Fibroblast of skin of right biceps (primary cell): ENCODE results near the gene GSG1.

Source experiments
- DNase-seq: peaks from one replicate; pipeline ENCODE4 v3.0.0-alpha.2; 2013

The GSG1 gene

GRCh38 chr12:13103391-13104033, at the start of gene GSG1:
GSG1 (minus strand) TSS chr12:13103667; CDS start chr12:13103512, 155 bp downstream.
- peak; percentile 26 for DNase-seq

GRCh38 chr12:13153180-13153579, 49.7 kb upstream of the GSG1 start:
- DNase-seq = no peak

- DNase-seq = no peak
Measured at GRCh38 chr12:13152756-13153155, 49.3 kb upstream of the GSG1 start.

GRCh38 chr12:13152281-13152680, 48.8 kb upstream of the GSG1 start:
- DNase-seq = no peak

GRCh38 chr12:13149411-13149810, 45.9 kb upstream of the GSG1 start:
- no peak for DNase-seq

- DNase-seq = no peak
Measured at GRCh38 chr12:13148485-13148847, 45.0 kb upstream of the GSG1 start.

- no peak for DNase-seq
Measured at GRCh38 chr12:13147688-13148484, 44.4 kb upstream of the GSG1 start.

GRCh38 chr12:13146336-13146938, 43.0 kb upstream of the GSG1 start:
- DNase-seq = no peak

GRCh38 chr12:13144266-13144828, 40.9 kb upstream of the GSG1 start:
- DNase-seq = no peak

- no peak for DNase-seq
Measured at GRCh38 chr12:13142747-13143146, 39.3 kb upstream of the GSG1 start.

- no peak for DNase-seq
Measured at GRCh38 chr12:13141686-13142085, 38.2 kb upstream of the GSG1 start.

- DNase-seq = peak; percentile 72
Measured at GRCh38 chr12:13135371-13136178, 32.1 kb upstream of the GSG1 start.

- no peak for DNase-seq
Measured at GRCh38 chr12:13133886-13134285, 30.4 kb upstream of the GSG1 start.

- DNase-seq = no peak
Measured at GRCh38 chr12:13130981-13131380, 27.5 kb upstream of the GSG1 start.

- peak; percentile 30 for DNase-seq
Measured at GRCh38 chr12:13128291-13128965, 25.0 kb upstream of the GSG1 start.

- DNase-seq = no peak
Measured at GRCh38 chr12:13127444-13127843, 24.0 kb upstream of the GSG1 start.

- no peak for DNase-seq
Measured at GRCh38 chr12:13126494-13126893, 23.0 kb upstream of the GSG1 start.

GRCh38 chr12:13125996-13126395, 22.5 kb upstream of the GSG1 start:
- DNase-seq = no peak

GRCh38 chr12:13124656-13125505, 21.4 kb upstream of the GSG1 start:
- DNase-seq = peak; percentile 80

GRCh38 chr12:13121568-13121967, 18.1 kb upstream of the GSG1 start:
- DNase-seq = no peak

GRCh38 chr12:13120413-13120812, 16.9 kb upstream of the GSG1 start:
- DNase-seq = no peak
